GM19023 (cell line): ENCODE results near the gene ACSF3.
"Not testable (repeated sequence)": the region's sequence is repeated elsewhere in the genome, so short reads cannot be mapped to it uniquely, and the experiment has no call there.

ENCODE experiments used
- ATAC-seq: cut with Tn5 transposase; IDR thresholded peaks from one replicate; pipeline ENCODE4 v1.9.1; 2021; ENCODE audit warnings: mild to moderate bottlenecking, moderate library complexity; ENCODE audit not compliant: unreplicated experiment

The ACSF3 gene

DNA sequence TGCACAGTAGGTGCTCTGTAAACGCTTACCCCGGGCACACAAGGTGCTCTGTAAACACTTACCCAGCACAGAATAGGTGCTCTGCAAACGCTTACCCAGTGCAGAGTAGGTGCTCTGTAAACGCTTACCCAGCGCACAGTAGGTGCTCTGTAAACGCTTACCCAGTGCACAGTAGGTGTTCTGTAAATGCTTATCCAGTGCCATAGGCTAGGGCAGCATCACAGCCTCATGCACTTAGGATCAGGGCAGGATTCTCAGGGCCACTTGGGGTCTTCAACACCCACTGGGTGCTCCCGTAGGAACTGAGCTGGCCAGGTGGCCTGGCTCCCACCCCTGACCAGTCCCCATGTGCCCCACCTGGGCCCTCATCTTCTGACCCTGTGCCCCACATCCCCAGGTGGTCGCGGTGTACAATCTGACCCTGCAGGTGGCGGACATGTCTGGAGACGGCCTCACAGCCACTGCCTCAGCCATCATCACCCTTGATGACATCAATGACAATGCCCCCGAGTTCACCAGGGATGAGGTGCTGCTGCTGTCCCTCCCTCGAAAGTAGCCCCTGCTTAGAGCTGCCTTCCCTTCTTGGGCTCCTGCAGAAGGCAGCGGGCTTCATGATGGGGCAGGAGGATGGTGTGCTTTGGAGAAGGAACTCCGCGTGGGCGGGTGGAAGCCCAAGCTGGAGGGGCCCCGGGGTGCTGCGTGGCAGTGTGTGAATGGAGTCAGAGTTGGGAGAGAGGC lies 93.5 kb downstream of the ACSF3 start:
- no peak for ATAC-seq

DNA sequence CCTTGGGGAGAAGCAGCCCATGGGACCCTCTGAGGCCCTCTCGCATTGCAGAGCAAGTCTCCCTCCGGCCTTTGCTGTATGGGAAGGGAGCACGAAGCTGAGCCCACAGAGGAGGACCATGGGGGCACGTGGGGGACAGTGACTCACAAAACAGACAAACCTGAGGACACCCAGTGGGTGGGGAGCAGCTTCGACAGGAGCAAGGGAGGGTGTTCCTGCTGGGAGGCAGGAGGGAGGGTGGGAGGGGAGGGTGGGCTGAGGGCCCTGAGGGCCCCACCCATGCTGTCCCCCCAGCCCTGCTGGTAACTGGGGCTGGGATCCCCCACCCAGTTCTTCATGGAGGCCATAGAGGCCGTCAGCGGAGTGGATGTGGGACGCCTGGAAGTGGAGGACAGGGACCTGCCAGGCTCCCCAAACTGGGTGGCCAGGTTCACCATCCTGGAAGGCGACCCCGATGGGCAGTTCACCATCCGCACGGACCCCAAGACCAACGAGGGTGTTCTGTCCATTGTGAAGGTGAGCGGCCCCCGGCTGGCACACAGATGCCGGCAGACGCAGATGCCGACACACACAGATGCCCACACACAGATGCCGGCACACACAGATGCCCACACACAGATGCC lies 94.2 kb downstream of the ACSF3 start:
- no peak for ATAC-seq

DNA sequence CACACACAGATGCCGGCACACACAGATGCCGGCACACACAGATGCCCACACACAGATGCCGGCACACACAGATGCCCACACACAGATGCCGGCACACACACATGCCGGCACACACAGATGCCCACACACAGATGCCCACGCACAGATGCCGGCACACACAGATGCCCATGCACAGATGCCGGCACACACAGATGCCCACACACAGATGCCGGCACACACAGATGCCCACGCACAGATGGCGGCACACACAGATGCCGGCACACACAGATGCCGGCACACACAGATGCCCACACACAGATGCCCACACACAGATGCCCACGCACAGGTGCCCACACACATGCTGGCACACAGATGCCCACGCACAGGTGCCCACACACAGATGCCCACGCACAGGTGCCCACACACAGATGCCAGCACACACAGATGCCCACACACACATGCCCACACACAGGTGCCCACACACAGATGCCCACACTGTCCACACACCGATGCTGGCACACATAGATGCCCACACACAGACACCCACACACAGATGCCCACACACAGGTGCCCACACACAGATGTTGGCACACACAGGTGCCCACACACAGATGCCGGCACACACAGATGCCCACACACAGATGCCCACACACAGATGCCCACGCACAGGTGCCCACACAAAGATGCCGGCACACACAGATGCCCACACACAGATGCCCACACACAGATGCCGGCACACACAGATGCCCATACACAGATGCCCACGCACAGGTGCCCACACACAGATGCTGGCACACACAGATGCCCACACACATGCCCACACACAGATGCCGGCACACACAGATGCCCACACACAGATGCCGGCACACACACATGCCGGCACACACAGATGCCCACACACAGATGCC lies 95.1 kb downstream of the ACSF3 start:
- ATAC-seq = not testable (repeated sequence)

DNA sequence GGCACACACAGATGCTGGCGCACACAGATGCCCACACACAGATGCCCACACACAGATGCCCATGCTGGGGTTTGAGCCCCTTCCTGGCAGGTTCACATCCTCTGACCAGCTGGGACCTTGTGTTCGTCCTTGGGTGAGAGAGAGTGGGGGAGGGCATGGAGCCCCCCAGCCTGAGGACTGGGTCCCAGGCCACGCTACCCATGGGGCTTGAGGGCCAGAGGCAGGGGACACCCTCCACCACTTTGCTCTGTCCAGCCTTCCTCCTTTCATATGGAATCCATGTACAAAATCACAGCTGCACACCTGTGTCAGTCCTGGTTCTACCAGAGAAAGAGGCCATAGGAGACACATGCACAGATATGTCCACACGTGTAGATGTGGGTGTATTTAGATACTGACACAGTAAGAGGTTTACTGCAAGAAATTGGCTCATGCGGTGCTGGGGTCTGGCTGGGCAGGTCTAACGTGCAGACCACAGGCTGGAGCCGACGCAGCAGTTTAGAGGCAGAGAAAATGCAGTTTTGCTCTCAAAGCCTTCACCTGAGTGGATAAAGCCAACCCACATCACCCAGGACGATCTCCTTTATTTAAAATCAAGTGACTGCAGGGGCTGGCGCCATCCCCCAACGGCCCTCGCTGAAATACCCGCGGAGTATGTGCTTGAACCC lies 95.8 kb downstream of the ACSF3 start:
- no peak for ATAC-seq

DNA sequence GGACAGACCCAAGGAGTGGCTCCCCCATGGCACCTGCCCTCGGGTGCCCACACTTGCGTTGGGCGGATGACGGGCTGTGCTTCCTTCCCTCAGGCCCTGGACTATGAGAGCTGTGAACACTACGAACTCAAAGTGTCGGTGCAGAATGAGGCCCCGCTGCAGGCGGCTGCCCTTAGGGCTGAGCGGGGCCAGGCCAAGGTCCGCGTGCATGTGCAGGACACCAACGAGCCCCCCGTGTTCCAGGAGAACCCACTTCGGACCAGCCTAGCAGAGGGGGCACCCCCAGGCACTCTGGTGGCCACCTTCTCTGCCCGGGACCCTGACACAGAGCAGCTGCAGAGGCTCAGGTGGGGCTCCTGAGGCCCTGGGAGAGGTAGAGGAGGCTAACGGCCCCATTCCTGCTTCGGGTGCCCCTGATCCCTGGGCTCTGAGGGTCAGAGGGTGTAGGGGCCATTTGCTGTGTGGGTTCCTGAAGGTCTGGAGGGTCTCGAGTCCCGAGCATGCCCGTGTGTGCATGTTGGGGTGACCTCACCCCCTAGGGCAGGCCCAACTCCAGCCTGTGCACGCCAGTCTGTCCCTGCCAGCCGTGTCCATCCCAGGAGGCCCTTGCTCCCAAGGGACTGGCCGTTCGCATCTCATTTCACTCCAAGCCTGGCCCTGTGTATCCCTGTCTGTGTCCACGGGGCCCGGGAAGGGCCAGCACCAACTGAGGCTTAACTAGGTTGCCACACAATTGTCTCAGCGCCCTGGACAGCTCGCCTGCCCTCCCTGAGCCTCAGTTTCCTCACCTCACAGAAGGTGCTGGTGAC lies 96.7 kb downstream of the ACSF3 start:
- ATAC-seq = no peak

DNA sequence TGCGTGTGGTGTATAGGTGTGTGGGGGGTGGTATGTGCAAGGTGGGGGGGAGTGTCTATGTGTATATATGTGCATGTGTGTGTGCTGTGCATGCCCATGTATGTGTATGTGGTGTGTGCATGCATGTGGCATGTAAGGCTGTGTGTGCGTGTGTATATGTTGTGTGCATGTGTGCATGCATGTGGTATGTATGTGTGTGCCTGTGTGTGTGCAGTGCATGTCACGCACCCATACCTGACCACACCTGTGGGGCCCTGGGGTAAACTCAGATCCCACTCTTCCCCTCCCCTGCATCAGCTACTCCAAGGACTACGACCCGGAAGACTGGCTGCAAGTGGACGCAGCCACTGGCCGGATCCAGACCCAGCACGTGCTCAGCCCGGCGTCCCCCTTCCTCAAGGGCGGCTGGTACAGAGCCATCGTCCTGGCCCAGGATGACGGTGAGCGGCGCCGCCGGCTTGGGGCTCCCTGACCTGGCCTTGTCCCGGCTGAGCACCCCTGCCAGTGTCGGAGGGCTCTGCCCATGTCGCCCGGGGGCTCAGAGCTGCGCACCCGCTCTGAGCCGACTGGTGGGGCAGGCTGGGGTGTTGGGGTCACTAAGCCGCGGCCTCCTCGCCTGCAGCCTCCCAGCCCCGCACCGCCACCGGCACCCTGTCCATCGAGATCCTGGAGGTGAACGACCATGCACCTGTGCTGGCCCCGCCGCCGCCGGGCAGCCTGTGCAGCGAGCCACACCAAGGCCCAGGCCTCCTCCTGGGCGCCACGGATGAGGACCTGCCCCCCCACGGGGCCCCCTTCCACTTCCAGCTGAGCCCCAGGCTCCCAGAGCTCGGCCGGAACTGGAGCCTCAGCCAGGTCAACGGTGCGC lies 97.6 kb downstream of the ACSF3 start:
- ATAC-seq = no peak

DNA sequence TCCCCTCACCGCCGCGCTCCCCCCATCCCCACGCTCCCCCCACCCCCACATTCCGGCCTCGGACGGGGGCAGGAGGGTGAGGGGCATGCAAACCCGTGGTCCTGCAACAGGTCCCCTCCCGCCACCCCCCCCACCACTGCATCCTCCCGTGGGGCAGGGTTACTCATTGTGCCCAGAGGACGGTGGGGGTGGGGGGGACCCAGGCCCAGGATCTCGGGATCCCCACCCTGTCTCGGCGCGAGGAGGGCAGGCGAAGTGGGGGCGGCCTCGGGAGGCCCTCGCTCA lies 98.2 kb downstream of the ACSF3 start:
- ATAC-seq = no peak

DNA sequence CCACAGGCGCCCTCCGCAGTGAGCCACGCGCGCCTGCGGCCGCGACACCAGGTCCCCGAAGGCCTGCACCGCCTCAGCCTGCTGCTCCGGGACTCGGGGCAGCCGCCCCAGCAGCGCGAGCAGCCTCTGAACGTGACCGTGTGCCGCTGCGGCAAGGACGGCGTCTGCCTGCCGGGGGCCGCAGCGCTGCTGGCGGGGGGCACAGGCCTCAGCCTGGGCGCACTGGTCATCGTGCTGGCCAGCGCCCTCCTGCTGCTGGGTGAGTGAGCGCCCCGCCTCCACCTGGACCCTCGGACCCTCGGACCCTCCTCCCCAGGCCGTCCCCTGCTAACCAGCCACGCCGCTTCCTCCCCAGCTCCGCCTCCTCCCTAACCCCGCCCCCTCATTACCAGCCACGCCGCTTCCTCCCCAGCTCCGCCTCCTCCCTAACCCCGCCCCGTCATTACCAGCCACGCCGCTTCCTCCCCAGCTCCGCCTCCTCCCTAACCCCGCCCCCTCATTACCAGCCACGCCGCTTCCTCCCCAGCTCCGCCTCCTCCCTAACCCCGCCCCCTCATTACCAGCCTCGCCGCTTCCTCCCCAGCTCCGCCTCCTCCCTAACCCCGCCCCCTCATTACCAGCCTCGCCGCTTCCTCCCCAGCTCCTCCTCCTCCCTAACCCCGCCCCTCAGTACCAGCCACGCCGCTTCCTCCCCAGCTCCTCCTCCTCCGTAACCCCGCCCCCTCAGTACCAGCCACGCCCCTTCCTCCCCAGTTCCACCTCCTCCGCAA lies 98.7 kb downstream of the ACSF3 start:
- not testable (repeated sequence) for ATAC-seq

DNA sequence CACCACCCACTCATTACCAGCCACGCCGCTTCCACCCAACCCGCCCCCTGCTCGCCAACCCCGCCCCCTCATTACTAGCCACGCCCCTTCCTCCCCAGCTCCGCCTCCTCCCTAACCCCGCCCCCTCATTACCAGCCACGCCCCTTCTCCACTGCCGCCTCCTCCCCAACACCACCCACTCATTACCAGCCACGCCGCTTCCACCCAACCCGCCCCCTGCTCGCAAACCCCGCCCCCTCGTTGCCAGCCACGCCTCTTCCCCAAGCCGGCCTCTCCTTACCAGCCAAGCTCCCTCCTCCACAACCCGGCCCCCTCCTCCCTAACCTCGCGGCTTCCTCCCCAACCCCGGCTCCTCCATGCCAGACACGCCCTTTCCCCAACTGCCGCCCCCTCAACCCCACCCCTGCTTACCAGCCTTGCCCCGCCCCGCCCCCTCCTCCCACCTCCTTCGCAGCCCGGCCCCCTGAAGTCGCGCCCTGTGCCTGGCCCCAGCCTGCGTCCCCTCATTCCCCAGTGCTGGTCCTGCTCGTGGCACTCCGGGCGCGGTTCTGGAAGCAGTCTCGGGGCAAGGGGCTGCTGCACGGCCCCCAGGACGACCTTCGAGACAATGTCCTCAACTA lies 99.4 kb downstream of the ACSF3 start:
- ATAC-seq = no peak

DNA sequence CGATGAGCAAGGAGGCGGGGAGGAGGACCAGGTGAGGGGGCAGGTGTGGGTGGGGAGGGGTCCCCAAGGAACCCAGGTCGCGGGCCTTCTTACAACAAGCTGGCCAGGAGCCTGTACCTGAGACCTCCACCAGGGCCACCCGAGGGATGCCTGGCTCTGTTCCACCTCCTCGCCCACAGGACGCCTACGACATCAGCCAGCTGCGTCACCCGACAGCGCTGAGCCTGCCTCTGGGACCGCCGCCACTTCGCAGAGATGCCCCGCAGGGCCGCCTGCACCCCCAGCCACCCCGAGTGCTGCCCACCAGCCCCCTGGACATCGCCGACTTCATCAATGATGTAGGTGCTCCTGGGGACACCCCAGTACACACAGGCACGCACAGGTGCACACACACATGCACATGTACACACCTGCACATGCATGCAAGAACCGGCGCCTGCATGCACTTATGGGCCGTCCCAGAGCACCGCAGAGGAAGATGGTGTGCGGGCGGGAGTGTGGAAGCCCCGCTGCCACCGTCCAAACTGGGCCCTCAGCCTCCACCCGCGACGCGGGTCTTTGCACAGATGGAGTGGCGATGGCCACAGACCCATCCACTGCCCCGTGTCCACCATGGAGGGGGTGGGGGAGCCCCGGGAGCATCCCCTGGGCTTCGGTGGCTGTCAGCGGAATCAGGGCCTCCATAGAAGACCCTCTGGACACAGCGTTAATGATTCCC lies 100.1 kb downstream of the ACSF3 start:
- no peak for ATAC-seq

DNA sequence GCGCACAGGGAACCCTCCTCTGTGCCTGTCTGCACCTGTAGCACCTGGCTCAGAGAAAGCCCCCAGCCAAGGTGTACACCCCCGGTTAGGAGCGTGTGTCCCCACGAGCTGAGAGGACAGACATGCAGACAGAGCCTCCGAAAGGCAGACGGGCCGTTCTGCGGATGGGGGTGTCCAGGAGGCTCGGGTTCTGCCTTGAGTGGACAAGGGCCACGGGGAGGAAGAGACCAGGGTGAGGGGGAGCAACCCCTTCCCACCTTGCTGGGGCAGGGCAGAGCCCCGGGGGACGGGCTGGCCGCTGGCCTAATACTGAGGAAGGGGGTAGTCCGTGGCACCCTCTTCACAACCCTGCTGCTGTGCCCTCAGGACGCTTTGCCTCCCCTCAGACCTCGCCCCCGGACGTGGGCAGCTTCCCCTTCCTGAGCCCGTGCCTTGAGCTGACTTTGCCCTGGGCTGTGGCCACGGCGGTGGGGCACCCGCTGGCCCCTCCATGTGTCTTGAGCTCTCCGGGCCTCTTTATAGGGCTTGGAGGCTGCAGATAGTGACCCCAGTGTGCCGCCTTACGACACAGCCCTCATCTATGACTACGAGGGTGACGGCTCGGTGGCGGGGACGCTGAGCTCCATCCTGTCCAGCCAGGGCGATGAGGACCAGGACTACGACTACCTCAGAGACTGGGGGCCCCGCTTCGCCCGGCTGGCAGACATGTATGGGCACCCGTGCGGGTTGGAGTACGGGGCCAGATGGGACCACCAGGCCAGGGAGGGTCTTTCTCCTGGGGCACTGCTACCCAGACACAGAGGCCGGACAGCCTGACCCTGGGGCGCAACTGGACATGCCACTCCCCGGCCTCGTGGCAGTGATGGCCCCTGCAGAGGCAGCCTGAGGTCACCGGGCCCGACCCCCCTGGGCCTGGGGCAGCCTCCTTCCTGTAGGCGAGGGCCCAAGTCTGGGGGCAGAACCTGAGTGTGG lies 101.0 kb downstream of the ACSF3 start:
- ATAC-seq = no peak

DNA sequence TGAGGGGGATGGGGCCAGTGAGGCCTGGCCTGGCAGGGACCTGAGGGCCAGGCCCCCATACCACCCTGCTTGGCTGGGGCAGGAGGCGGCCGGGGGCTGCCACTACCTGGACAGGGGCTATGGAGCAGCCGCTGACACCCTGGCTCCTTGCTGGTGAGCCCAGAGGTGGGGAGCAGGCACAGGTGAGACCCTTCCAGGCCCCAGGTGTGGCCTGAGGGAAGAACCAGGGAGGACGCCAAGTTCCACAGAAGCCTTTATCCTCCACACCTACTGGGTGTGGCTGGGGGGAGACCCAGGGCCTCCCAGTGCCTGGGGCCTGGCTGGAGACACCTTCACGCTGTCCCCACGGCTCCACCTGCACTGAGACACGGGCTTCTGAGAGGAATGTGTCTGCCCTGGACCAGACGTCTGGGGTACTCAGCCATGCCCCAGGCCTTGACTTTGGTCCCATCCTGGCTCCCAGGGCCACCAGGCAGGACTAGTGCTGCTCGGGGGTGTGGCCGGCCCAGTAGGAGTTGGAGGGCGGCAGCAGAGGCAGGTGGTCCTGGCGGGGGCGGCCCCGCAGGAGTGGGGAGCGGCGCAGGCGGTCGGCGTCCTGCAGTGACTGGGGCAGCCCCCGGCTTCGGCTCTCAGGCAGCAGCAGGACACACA lies 102.0 kb downstream of the ACSF3 start:
- ATAC-seq = no peak

DNA sequence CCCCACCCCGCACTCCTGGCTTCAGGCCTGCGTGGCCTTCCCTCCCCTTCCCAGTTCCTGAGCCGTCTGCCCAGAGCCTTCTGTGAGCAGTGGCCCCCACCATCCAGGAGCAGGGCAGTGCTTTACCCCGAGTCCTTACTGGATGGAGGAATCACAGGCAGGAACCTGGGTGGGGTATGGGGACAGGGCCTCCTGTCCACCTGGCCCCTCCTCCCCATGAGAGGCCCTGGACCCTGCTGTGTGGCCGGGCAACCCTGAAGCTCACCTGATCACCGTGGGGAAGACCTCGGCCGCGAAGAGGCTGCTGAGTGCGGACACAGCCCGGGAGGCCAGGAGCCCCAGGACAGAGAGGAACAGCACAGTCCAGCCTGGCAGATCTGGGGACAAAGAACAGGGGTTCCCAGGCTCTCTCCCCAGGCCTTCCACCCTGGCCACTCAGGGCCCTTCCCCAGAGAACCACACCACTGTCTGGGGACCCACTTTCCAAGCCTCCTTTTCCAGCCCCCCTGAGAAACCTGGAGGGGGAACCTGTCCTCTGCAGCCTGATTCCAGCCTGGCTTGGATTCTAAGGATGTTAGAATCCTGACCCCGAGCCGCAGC lies 103.5 kb downstream of the ACSF3 start:
- ATAC-seq = no peak

DNA sequence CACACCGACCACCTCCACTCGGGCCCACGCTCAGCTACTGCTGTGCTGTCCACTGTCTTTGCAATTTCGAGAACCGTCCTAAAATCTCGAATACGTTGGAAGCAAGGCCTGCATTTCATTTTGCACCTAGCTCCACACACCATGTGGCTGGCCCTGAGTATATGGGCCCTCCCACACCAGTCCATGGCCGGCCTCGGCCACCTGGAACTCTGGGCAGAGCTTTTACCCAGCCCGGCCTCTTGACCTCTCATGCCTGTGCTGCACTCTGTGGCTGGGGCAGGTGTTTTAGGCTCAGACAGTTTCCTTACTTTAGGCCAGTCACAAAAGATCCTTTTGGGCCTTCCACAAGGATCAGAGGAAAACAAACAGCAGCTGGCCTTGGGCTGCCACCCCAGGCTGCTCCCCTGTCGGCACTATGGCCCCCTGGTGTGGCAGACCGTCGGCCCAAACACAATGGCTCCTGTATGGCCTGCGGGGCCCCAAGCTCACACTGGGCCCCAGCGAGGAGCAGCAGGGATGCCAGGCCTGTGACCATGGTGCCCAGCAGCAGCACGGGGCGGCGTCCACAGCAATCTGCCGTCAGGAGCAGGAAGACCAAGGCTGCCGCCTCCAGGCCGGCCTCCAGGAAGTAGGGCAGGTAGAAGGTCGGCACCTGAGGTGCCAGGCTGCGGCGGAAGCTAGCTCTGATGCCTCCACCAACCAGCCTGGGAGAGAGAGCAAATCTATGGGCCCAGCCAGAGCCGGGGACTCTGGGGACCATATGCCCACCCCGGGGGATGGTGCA lies 104.2 kb downstream of the ACSF3 start:
- ATAC-seq = no peak
